Renal cortical epithelial cell (primary cell): ENCODE data around the gene FKBP9. TPM values are rescaled to one million over a fixed set of nuclear protein-coding genes. Genes with fewer than 3 reads are reported as not detected.
"Not testable (repeated sequence)": the region's sequence is repeated elsewhere in the genome, so short reads cannot be mapped to it uniquely, and the experiment has no call there.

Source experiments
- DNase-seq: peaks from one replicate; pipeline ENCODE4 v3.0.0-alpha.2; 2011; ENCODE audit warnings: low read depth
- total RNA-seq: library from RNA; depleted of rRNA; stranded (reverse); fragments of >200 nt; gene quantifications from 2 replicates; pipeline ENCODE4 v1.2.3, GENCODE V29; 2014

The FKBP9 gene
- total RNA-seq = 143 and 157 TPM in 2 replicates

- peak; percentile 56 for DNase-seq
Observed at GRCh38 chr7:32957326-32958045, at the start of gene FKBP9. Gene FKBP9 (plus strand): TSS chr7:32957440. CDS start chr7:32957574, 134 bp downstream.

GRCh38 chr7:32910195-32910594 lies 47.0 kb upstream of the FKBP9 start:
- DNase-seq = no peak

GRCh38 chr7:32914184-32914583 lies 43.1 kb upstream of the FKBP9 start:
- DNase-seq = no peak

GRCh38 chr7:32915041-32915536 lies 42.2 kb upstream of the FKBP9 start:
- DNase-seq = no peak

GRCh38 chr7:32916006-32916405 lies 41.2 kb upstream of the FKBP9 start:
- no peak for DNase-seq

GRCh38 chr7:32916994-32917393 lies 40.2 kb upstream of the FKBP9 start:
- DNase-seq = not testable (repeated sequence)

GRCh38 chr7:32921896-32922295 lies 35.3 kb upstream of the FKBP9 start:
- no peak for DNase-seq

GRCh38 chr7:32928785-32929298 lies 28.4 kb upstream of the FKBP9 start:
- DNase-seq = no peak

- no peak for DNase-seq
Observed at GRCh38 chr7:32929430-32930143, 27.7 kb upstream of the FKBP9 start.

GRCh38 chr7:32930378-32930777 lies 26.9 kb upstream of the FKBP9 start:
- no peak for DNase-seq

GRCh38 chr7:32935558-32935957 lies 21.7 kb upstream of the FKBP9 start:
- no peak for DNase-seq

- DNase-seq = no peak
Observed at GRCh38 chr7:32936689-32937088, 20.6 kb upstream of the FKBP9 start.

GRCh38 chr7:32937344-32938174 lies 19.7 kb upstream of the FKBP9 start:
- DNase-seq = no peak

GRCh38 chr7:32941181-32941580 lies 16.1 kb upstream of the FKBP9 start:
- DNase-seq = no peak

- DNase-seq = no peak
Observed at GRCh38 chr7:32941681-32942414, 15.4 kb upstream of the FKBP9 start.

GRCh38 chr7:32942415-32943251 lies 14.6 kb upstream of the FKBP9 start:
- DNase-seq = peak; percentile 35

GRCh38 chr7:32943252-32944030 lies 13.8 kb upstream of the FKBP9 start:
- no peak for DNase-seq

GRCh38 chr7:32947420-32947983 lies 9.7 kb upstream of the FKBP9 start:
- DNase-seq = no peak

GRCh38 chr7:32948202-32948601 lies 9.0 kb upstream of the FKBP9 start:
- DNase-seq = no peak
